Body of pancreas (tissue), 4 donors: ENCODE data around the gene CARD14. TPM values are rescaled to one million over a fixed set of nuclear protein-coding genes. Genes with fewer than 3 reads are reported as not detected.

Experiments used
- ATAC-seq: fragments of 150-250 bp; one replicate; pipeline ENCODE4 v1.9.1; 2016
- DNase-seq, 4 donors: peaks; one replicate each; pipeline ENCODE4 v3.0.0-alpha.2; 2019
- H3K27ac ChIP-seq, 4 donors: fragments of 200-600 bp; sonication (generic); 1 replicate in 3 of 4; 2 replicates in 1 of 4; pipeline versions ENCODE4 v1.5.1 to v1.6.1; 2016 to 2019; ENCODE audit warnings: mild to moderate bottlenecking in 1 of 4, mixed read lengths in 1 of 4, moderate library complexity in 1 of 4
- H3K27me3 ChIP-seq, 2 donors: fragments of 200-600 bp; sonication (generic); one replicate each; pipeline ENCODE4 v1.6.0; 2016; ENCODE audit warnings: mild to moderate bottlenecking in 1 of 2
- H3K36me3 ChIP-seq, 2 donors: fragments of 200-600 bp; sonication (generic); replicated peaks in 1 of 2; 2 replicates each; pipeline ENCODE4 v1.5.1; 2016; ENCODE audit warnings: low read depth in 2 of 2; ENCODE audit not compliant: insufficient read depth in 1 of 2
- H3K4me1 ChIP-seq: fragments of 200-600 bp; sonication (generic); one replicate; pipeline ENCODE4 v1.6.0; 2016
- H3K4me3 ChIP-seq, 2 donors: fragments of 200-600 bp; sonication (generic); 1 replicate in 1 of 2; 2 replicates in 1 of 2; pipeline ENCODE4 v1.5.1; 2016 to 2019
- H3K9me3 ChIP-seq, 3 donors: fragments of 200-600 bp; sonication (generic); 1 replicate in 2 of 3; 2 replicates in 1 of 3; pipeline ENCODE4 v1.5.1; 2016
- POLR2A ChIP-seq, 3 donors: fragments of 450-650 bp; IDR thresholded peaks; one replicate each; pipeline ENCODE4 v1.6.1; 2016; ENCODE audit warnings: antibody characterized with exemption in 3 of 3, mild to moderate bottlenecking in 2 of 3
- WGBS, 2 donors: methylation state at CpG; one replicate each; pipeline ENCODE4 v1.1.5; 2017; 5-methylcytosine and 5-hydroxymethylcytosine counted together
- intact Hi-C: fragments of 100-400 bp; cut with DNase I; formaldehyde crosslinking; loops from one replicate; pipeline ENCODE4 v1.15.1; 2023
- total RNA-seq, 2 donors: library from RNA; depleted of rRNA; stranded (reverse); fragments of >200 nt; gene quantifications; one replicate each; pipeline ENCODE4 v1.1.0, GENCODE V29; 2016
- TF ChIP-seq, protein P1 (sequence below), 7 experiments: fragments of 450-650 bp in 4 of 7; fragments of 200-600 bp in 3 of 7; sonication (generic) in 3 of 7; IDR thresholded peaks; one replicate each; pipeline ENCODE4 v1.5.1; 2016 to 2019; ENCODE audit warnings: antibody characterized with exemption in 7 of 7

CARD14 gene
- total RNA-seq, 2 donors from 2014 or later = not detected

DNA sequence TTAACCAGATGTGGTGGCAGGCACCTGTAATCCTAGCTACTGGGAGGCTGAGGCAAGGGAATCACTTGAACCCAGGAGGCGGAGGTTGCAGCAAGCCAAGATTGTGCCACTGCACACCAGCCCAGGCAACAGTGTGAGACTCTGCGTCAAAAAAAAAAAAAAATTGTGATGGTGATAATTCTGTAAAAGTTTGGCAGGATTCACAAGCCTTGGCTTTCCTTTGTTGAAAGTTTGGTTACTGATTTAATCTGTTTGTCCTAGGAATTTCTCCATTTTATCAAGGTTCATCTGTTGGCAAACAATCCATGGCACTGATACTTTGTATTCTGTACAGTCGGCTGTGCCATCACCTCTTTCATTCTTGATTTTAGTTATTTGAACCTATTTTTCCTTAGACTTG, 38.8 kb upstream of the CARD14 start:
- no peak for ATAC-seq
- H3K36me3 ChIP-seq = peaks cover 8 to 16% of the 10 kb centered on the region in 2 donors
- no peaks in the 10 kb centered on the region for H3K27me3 ChIP-seq
- no peaks in the 10 kb centered on the region for H3K9me3 ChIP-seq
- WGBS, 2 donors = 22 to 29% methylated on average over 3 of the region's 3 CpGs
- TF ChIP-seq POLR2A (IDR thresholded peaks at IDR 0.05) = no peak
- TF ChIP-seq, protein P1, sequence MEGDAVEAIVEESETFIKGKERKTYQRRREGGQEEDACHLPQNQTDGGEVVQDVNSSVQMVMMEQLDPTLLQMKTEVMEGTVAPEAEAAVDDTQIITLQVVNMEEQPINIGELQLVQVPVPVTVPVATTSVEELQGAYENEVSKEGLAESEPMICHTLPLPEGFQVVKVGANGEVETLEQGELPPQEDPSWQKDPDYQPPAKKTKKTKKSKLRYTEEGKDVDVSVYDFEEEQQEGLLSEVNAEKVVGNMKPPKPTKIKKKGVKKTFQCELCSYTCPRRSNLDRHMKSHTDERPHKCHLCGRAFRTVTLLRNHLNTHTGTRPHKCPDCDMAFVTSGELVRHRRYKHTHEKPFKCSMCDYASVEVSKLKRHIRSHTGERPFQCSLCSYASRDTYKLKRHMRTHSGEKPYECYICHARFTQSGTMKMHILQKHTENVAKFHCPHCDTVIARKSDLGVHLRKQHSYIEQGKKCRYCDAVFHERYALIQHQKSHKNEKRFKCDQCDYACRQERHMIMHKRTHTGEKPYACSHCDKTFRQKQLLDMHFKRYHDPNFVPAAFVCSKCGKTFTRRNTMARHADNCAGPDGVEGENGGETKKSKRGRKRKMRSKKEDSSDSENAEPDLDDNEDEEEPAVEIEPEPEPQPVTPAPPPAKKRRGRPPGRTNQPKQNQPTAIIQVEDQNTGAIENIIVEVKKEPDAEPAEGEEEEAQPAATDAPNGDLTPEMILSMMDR (IDR thresholded peaks at IDR 0.05) = no peak
- DNase-seq = no peak
- intact Hi-C loops = no loop called here
- peak overlapping the region in 1 of 4 donors; percentile 17 for H3K27ac ChIP-seq
- H3K4me1 ChIP-seq = peaks cover 16% of the 10 kb centered on the region
- no peak overlapping the region for H3K4me3 ChIP-seq

DNA sequence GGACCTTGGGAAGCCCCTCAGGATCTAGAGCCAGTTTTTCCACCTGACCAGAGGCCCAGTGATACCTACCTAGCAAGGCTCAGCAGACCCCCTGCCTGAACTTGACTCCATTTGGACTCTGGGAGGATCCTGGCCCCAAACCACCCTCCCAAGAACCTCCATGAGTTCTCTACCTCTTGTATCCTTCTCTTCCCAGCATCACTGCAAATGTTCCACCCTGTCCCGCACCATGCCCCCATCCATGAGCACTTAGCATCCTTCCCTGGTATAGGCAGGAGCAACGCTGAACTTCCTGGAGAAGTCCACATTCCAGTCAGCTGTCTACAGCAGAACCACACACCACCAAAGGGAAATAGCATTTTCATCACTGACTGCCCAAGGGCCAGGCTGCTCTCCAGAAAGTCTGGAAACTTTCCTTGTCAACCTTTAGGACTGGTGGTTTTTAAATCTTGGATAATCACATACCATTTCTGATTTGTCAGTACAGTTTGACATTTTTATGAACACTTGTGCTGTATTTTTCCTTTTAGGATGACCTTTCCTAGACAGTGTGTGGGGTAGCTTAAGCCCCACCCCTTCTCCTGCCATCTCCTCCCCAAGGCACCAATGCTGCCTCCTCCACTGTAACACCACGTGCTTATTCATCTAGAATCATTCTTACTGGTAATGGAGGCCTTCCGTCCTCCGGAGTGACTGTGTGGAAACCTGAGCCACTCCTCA, 36.8 kb upstream of the CARD14 start:
- H3K36me3 ChIP-seq = peaks cover 10 to 34% of the 10 kb centered on the region in 2 donors
- intact Hi-C loops = no loop called here
- no peak for ATAC-seq
- WGBS, 2 donors = 91 to 94% methylated on average over 5 of the region's 5 CpGs
- peaks cover 16% of the 10 kb centered on the region for H3K4me1 ChIP-seq
- DNase-seq = no peak
- TF ChIP-seq POLR2A (IDR thresholded peaks at IDR 0.05) = no peak
- TF ChIP-seq, protein P1 (IDR thresholded peaks at IDR 0.05) = no peak
- H3K27me3 ChIP-seq = no peaks in the 10 kb centered on the region
- H3K9me3 ChIP-seq = no peaks in the 10 kb centered on the region
- H3K4me3 ChIP-seq = no peak overlapping the region
- no peak overlapping the region for H3K27ac ChIP-seq

DNA sequence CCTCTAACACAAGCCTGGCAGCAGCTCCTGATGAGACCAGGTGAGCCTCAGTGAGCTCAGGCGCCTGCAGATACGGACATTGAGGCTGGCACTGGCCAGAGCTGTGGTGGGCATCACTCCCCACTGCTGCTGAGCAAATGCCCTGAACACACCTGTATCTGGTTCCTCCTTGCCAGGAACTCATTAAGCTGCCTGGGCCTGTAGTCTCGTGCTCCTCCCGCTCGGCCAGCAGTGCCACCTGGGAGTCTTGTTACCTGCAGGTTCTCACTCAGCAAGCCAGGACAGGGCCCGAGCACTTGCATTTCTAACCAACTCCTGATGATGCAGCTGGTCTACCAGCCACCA, 36.2 kb upstream of the CARD14 start:
- H3K27me3 ChIP-seq = no peaks in the 10 kb centered on the region
- TF ChIP-seq POLR2A (IDR thresholded peaks at IDR 0.05) = no peak
- TF ChIP-seq, protein P1 (IDR thresholded peaks at IDR 0.05) = no peak
- no peak for DNase-seq
- ATAC-seq = no peak
- H3K4me3 ChIP-seq = no peak overlapping the region
- 90 to 96% methylated on average over 3 to 6 of the region's 6 CpGs for WGBS, 2 donors
- H3K4me1 ChIP-seq = peaks cover 16% of the 10 kb centered on the region
- intact Hi-C loops = no loop called here
- peaks cover 12 to 39% of the 10 kb centered on the region in 2 donors for H3K36me3 ChIP-seq
- no peak overlapping the region for H3K27ac ChIP-seq
- H3K9me3 ChIP-seq = no peaks in the 10 kb centered on the region

DNA sequence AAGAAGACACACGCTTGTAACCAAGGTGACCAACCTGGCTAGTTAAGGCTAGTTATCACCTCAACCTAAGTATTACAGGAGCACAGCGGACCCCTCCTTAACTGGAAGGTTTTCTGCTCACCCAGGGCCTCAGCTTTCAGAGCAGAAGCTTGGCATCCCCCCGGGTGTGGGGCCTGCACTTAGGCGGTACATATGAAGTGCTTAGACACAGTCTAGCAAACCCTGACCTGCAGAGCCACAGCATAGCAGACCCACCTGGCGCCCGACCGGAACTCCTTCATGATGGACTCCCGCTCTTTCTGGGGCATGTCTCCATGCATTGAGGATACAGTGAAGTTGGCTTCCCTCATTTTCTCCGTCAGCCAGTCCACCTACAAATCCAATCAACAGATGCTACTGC, 32.7 kb upstream of the CARD14 start:
- H3K27me3 ChIP-seq = no peaks in the 10 kb centered on the region
- ATAC-seq = no peak
- TF ChIP-seq, protein P1 (IDR thresholded peaks at IDR 0.05) = no peak
- TF ChIP-seq POLR2A (IDR thresholded peaks at IDR 0.05) = no peak
- no peaks in the 10 kb centered on the region for H3K9me3 ChIP-seq
- WGBS, 2 donors = 90 to 94% methylated on average over 9 of the region's 9 CpGs
- no peak for DNase-seq
- H3K36me3 ChIP-seq = peaks cover 16 to 56% of the 10 kb centered on the region in 2 donors
- intact Hi-C loops = no loop called here
- no peak overlapping the region for H3K4me3 ChIP-seq
- no peaks in the 10 kb centered on the region for H3K4me1 ChIP-seq
- H3K27ac ChIP-seq = no peak overlapping the region

DNA sequence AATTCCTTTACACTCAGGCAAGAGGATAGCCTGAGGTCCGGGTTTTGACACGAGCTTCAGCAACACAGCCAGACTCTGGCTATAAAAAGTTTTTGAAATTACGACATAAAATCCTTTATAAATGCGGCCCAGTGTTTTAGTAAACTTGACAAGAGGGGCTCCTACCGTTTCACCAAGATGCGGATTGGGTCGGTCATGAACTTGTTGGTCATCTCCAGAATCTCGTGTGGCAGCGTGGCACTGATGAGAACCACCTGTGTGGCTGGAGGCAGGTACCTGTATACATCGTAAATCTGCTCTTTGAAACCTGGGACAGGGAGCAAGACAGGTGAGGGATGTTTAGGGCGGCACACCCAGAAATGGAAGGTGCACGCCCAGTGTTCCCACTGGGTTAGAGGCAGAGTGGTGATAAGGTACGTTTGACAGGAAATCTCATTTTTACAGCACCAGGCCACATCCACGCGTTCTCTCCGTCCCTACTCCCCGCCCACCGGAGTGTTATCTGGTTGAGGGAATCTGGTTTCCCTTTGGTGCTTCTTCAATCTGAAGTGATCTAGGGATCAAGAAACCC, 30.9 kb upstream of the CARD14 start:
- Histone ChIP-seq H3K4me3 (no peak overlapping the region), H3K27me3 (no peaks in the 10 kb centered on the region), H3K4me1 (no peaks in the 10 kb centered on the region), H3K9me3 (no peaks in the 10 kb centered on the region), H3K36me3 (peaks cover 16 to 61% of the 10 kb centered on the region in 2 donors), H3K27ac (no peak overlapping the region)
- intact Hi-C loops = no loop called here
- 86 to 87% methylated on average over 16 to 18 of the region's 18 CpGs for WGBS, 2 donors
- ATAC-seq (no peak), DNase-seq (no peak)
- TF ChIP-seq, protein P1 (IDR thresholded peaks at IDR 0.05) = no peak
- no peak for TF ChIP-seq POLR2A (IDR thresholded peaks at IDR 0.05)
